GM18909 (cell line): ENCODE data around the gene ETFA.

ENCODE experiments used
- ATAC-seq: cut with Tn5 transposase; IDR thresholded peaks from one replicate; pipeline ENCODE4 v1.9.1; 2021; ENCODE audit warnings: mild to moderate bottlenecking; ENCODE audit not compliant: unreplicated experiment, poor library complexity

ETFA gene

DNA sequence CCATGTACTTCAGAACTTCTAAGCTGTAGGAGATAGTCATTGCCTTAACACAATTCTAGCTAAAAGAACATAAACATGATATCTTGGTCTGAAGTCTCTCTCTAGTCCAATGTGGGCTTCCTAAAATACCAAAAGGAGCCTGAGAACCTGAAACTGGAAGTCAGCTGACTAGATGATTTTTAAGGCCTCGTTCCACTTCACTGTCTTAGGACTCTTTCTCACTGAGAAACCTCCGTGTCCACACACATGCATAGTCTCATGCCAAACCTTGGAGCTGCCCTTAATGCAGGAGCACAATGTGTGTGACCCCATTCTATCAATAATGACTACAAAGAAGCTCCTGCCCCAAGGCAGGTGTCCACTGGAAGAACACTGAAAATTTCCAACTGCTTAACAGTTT, 87.7 kb downstream of the ETFA start:
- no peak for ATAC-seq

DNA sequence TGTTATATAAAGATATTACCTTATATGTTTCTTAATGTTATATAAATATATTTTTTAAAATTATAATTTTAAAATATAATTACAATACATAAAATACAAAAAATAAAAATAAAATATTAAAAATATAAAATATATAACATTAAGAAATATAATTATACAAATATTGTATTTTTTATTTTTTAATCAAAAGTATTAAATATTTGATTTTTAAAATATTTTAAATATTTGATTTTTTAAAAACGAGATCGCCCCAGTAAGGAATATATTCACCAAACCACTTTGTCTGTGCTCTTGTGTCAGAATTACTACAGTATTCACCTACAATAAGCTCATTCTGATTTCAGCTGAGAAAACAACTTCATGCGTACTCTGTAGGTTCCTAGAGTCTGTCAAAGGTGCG, 89.1 kb downstream of the ETFA start:
- no peak for ATAC-seq

DNA sequence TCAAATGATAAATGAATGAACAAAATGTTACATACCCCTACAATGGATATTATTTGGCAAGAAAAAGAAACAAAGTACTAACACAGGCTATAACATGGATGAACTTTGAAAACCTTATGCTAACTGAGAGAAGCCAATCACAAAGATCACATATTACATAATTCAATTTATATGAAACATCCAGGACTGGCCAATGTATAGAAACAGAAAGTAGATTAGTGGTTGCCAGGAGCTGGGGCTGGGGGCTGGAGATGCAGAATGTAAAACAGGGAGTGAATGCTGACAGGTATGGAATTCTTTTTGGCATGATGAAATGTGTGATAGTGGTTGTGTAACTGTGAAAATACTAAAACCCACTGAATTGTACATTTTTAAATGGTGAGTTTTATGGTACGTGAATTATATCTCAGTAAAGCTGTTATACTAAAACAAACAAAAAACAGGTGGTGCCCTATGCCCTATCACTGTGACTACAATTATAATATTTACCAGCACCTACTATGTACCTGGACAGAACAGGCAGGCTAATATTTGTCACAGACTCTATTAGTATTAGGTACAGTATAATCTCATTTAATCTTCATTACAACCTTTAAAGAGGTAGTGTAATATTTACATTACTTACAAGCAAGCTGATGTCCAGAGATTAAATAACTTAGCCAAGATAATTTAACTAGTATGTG, 90.0 kb downstream of the ETFA start:
- no peak for ATAC-seq

DNA sequence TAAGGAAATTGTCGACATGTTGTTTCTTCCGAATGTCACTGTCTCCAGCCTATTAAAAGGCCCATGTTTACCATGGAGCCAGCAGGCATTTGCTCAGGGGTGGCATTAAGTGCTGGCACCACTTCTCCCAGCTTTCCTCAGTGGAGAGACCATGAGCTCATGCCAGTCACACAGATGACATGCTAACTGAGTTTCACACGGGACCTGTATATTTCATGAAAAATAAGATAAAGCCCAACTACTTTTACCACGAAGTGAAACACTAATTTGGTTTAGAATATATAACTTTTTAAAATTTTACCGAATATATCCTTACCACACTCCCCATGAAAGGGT, 93.4 kb downstream of the ETFA start:
- ATAC-seq, result no peak

DNA sequence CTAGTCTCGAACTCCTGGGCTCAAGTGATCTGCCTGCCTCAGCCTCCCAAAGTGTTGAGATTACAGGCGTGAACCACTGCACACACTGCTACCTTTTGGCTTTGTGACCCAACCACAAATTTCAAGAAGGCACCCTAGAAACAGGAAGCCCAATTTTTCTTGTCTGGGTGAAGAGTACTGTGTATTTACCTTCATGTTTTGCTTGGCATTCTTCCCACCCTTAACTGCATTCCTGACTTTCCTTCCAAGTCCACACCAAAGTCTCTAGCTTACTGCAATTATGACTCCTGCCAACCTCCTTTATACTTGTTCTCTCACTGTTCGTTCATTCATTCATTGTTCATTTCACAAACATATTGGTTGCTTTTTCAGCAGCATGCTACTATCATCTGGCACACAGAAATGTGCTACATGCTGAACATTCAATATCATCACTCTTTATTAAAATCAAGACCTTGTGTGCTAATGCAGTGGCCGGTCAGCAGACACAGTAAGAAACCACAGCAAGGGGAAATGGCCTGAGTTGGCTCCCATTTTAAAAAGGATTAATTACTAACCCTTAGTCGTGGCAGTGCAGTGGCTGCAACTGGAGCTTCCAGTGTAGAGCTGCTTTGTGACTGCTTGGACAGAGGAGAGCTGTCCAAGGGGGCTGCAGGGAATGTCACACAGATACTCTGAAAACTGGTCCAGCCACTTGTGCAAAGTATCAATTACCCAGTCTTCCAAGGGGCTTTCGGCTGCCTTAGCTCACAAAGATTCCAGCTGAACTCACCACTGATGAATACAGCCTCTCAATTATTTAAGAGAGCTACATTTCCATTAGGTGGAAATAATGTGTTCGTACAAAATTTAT, 94.0 kb downstream of the ETFA start:
- ATAC-seq, result no peak

DNA sequence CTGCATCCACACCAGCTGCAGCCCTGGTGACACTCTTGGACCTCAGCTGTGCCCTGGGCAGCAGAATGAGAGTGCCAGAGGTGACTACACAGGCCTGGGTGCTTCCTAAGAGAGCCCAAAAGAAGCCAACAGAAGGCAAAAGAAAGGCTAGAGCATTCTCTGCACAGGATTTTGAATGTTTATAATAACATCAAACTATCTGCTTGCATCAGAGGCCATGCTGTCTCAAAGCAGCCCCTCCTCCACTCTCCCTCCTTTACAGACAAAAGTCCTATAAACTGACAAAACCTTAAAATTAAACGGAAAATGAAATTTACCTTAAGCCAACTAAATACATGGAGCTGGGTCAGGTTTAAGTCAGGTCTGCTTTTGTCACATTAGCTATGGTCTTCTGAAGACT, 95.6 kb downstream of the ETFA start:
- no peak for ATAC-seq

DNA sequence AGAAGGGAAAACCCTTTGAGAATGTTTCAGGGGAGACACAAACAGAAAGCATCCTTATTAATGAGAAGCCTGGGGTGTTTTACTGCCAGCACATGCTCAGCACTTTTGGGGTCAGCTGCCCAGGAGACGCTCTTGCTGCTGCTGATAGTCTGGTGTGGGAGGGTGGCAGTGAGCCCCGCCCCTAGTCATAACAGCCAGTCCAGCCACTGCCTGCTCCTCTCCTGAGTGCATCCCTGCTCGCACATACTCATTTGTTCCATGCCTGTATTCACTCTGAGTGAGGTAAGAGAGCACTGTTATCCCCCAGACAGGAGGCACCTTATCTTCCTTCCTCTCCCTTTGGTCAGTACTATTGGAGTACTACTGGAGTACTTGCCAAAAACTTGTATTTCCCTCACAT, 101.3 kb downstream of the ETFA start:
- no peak for ATAC-seq

DNA sequence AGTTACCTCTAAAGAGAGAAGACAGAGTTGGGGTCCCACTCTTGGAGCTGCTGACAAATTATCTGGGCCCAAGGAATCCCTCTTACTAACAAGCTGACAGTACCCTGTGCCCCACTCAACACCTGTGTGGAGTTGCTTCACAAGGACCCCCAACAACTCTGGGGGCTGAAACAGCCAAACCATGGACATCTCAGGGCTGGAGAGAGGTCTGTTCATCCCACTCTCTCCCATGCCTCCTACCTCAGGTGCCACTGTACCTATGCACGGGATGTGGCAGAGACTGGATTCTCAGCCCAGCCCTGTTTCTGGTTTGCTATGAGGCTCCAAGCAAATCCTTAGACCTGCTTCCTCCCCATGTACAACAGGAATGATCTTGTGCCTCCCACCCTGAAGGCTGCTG, 101.7 kb downstream of the ETFA start:
- ATAC-seq, result no peak

DNA sequence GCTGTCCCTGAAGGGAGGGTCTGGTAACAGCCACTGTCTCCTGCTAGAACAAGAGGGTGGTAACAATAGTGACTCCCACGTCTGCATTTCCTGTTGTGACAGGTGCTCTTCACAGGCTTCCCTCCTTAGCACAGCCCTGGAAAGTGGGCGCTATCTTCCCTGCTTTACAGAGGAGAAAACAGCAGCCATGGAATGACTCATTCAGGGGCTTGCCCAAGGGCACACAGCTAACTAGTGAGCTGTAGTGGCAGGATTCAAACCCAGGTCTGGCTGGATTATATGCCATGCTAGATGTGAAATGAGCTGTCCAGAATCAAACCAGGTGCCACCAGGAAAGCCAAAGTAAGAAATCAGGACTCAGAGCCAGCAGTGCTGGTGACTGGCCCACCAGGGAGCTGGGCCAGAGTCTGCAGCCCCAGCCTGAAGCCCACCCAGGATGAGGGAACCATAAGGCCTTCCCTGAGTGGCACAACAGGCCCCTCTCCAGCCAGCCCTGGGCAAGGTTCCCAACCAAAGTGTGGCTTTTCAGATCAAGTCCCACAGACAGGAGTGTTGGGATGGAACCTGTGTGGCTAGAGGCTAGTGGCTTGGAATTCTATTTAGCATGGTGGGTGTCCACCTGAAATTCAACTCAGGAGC, 102.4 kb downstream of the ETFA start:
- no peak for ATAC-seq

DNA sequence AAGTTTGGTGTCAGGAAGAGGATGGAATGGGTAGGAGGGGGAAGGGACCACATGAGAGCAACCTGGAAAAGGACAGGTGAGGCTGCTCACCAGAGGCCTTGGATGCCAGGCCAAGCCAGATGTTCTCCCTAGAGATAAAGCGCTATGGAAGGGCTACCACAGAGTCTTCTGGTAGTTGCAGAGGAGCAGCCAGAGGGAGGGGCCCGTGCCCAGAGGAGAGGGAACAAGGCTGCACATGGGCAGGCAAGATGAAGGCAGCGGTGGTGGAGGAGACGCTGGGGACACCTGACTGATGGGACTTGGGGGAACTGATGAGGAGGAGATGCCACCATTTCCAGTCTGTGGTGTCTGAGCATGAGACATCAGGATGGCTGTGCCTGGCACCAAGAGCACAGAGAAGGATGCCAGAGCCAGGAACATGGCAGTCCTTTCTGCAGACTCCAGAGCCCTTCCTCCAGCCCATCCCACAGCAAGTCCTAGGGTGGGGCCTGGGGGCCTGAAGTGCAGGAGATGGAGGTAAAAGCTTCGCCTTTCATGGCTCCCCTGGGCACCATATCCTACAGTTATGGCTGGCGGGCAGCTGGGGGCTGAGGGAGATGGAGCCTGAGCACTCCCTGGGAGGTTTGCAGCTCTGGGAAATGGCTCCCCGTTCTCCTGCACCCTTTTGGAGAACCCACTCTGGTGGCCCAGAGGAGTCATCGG, 103.0 kb downstream of the ETFA start:
- no peak for ATAC-seq

DNA sequence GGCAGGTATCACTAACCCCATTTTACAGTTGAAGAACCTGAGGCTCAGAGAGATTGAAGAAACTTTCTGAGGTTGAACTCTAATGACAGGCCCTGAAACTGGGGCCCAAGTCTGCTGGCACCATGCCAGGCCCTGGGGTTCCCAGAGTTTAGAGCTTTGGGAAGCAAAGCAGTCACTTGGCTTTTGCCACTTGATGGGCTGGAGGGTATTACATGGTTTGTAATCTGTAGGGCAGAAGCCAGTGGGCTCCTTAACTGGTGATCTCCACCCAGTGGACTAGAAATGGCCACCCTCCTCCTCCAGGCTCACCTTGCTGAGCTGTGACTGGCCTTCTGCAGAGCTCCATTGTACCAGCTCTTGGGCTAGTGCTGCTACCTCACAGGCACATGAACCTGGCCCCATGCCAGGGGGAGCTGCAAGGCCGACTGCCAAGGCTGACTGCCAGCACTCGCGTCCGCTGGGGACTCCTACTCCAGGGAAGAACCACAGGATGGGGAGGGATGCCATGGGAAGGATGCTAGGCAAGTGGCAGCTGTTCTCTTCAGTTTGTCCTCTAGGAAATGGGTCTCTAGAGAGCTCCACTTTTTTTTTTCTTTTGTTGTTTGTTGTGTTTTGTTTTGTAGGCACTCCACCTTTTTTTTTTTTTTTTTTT, 104.8 kb downstream of the ETFA start:
- no peak for ATAC-seq

DNA sequence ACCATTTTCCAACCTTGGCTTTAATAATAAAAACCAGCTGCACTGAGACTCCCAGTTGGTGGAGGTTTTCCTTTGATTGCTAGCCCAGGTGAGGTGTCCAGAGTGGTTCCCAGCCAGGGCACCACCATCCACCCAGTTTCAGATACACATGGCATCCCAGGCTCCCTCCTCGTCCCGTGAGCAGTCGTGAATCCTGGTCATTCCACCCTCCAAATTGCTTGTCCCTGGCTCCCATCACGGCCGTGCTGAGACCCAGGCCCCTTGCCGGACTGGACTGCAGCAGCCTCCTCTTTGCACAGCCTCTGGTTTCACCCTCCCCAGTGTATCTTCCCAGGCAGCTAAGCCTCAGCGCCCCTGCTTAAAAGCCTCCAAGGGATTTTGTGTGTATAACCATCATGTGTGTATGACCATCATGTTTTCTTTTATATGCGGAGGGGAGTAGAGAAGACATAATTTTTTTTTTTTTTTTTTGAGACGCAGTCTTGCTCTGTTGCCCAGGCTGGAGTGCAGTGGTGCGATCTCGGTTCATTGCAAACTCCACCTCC, 106.3 kb downstream of the ETFA start:
- no peak for ATAC-seq

DNA sequence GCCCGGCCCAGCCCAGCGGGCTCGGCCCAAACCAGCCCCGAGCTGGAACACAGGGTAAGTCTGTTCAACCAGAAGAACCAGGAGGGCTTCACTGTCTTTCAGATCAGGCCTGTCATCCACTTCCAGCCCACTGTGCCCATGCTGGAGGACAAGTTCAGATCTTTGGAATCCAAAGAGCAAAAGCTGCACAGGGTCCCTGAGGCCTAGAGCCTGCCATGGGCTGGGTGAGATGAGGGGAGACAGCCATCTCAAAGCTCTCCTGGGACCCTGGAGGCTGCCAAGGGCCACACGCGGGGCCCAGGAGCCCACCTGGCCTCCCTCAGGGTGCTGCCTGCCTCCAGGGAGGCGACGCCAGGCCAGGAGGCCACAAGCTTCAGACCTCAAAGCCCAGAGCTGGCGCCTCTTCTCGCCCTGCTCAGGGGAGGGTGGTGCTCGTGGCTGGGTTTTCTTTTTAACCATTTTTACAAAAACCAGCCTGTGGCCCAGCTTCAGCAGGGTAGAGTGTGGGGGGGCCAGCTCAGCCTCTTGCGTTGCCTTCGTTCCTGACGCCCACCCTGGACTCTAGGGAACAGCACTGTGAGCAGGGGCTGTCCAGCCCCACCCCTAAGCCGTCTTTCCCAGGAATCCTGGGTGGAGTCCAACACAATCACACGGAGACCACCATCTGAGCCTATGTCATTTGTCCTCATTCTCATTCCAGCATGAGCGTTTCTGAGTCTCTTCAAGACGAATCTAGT, 107.0 kb downstream of the ETFA start:
- no peak for ATAC-seq

DNA sequence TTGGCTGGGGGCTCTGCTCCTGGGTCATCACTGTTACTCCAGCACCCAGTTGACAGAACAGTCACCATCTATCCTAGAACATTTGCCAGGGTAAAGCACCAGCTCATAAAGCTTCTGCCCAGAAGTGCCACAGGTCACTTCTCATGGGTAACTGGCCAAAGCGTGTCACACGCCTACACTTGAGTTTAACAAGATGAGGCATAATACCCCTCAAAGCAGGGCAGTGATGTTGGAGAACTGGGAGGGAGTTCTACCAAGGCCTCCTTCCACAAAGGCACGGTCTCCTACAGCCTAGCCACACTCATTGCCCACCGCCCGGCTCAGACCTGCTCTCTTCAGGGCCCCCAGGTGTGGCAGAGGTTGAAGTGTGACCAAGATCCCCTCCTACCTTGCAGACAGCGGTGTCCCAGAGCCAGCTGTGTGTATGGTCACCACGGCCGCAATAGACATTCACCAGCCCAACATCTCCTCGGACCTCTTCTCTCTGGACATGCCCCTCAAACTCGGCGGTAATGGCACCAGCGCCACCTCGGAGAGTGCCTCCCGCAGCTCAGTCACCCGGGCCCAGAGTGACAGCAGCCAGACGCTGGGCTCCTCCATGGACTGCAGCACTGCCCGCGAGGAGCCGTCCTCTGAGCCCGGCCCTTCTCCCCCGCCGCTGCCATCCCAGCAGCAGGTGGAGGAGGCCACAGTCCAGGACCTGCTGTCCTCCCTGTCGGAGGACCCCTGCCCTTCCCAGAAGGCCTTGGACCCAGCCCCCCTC, 107.7 kb downstream of the ETFA start:
- no peak for ATAC-seq

DNA sequence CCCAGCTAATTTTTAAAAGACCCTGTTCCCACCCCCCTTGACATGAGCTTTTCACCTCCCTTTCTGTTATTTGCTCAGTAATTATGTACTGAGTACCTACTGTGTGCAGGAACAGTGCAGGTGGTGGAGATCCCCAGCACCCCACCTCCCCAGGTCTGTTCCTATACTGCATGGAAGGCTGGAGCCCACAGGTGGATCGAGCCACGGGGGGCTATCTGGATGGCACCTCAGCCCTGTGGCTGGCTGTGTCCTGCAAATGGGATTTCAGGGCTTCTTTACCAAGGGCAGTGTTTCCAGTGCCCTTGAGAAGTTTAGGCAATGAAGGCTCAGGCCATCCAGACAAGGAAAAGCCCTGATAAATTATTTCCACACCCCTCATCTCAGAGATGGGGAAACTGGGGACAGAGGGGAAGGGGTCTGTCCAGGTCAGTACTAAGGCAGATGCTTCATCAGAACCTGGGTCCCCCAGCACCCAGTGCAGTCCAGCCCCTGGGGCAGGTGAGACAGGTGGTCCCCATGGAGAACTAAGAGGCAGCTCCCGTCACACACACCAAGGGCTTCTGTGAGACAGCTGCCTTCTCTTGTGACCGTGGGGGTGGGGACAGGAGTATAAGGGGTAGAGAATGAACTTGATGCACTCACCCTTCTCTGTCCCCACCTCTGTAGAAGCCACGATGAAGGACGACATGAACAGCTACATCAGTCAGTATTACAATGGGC, 109.6 kb downstream of the ETFA start:
- ATAC-seq, result no peak

DNA sequence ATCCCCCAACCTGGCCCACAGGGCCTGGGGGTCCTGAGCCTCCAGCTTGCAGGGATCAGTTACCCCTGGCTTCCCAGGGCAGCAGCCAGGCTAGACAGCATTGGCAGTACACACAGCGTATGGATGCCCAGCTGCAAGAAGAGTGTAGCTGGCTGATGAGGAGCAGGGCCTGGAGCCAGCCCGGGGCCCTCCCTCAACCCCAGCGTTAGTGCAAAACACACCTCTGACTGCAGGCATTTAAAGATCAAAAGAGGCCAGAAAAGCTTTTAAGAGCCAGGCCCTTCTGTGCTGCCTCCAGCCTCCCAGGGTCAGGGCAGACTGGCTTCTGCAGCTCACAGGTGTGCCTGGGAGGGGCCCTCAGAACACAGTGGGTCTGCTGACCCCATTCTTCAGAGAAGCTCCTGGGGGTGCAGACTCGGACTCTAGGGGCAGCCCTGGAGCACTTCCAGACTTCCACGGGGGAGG, 110.6 kb downstream of the ETFA start:
- ATAC-seq, result no peak

DNA sequence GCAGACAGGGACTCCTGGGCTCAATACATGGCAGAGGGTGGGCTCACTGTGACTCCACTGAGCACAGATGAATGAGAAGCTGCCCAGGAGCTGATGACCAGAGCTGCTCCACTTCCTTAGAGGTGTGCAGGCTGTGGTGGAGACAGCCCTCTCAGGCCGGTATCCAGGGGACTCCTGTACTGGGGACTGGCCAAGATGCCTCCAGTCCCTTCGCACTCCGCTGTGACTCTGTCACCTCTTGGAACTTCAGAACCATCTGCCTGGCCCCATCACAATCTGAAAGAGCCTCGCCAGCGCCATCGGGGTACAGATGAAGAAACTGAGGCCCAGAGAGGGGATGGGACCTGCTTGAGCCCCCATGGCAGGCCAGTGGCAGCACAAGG, 111.2 kb downstream of the ETFA start:
- ATAC-seq, result no peak
